Measurements from ENCODE around the gene WDR86.

The WDR86 gene, protein sequence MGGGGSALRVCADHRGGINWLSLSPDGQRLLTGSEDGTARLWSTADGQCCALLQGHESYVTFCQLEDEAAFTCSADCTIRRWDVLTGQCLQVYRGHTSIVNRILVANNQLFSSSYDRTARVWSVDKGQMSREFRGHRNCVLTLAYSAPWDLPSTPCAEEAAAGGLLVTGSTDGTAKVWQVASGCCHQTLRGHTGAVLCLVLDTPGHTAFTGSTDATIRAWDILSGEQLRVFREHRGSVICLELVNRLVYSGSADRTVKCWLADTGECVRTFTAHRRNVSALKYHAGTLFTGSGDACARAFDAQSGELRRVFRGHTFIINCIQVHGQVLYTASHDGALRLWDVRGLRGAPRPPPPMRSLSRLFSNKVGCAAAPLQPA

DNA sequence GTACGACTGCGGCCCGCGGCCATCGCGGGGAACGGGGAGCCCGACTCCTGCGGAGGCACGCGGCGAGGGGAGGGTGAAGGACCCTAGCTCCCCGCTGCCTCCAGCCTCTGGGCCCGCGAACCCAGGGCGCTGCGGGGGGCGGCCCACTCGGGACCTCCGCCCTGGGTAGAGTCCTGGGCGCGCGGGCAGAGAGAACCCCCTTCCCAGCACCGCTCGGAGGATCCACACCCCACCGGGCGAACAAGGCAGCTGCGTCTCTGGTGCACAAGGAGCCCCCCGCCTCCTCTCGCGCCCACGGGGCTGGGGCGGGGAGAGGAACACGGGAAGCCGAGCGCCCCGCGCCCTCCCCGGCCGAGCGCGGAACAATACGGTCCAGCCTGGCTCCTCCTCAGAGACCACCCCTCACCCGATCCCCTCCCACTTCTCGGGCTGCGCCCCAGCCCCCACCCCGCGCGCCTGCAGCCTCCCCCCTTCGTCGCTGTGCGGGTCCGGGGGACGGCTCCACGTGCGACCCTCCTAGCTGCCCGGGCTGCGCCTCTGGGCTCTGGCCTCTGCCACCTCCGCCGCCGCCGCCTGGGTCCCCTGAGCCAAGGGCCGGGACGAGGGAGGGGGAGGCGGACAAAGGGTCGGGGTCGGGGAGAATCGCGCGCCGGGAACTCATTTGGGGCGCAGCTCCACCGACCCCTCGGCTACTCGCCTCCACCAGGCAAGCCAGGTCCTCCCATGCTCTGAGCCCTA, at the start of gene WDR86:
Gene WDR86, minus strand, starts transcription at position 372 of the 738 bp plus-strand sequence. CDS start 449 bp downstream, outside the sequence.
- DNase-seq (ENCODE audit: low spot score) = no peak

DNA sequence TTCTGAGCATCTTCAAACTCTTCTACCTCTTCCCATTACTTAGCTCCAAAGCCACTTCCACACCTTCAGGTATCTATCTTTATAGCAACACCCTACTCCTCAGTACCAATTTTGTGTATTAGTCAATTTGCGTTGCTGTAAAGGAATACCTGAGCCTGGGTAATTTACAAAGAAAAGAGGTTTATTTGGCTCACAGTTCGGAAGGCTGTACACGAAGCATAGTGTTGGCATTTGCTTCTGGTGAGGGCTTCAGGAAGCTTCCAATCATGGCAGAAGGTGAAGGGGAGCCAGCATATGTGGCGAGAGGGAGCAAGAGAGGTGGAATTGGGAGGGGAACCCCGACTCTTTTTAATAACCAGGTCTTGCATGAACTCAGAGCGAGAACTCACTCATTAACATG, 47.7 kb upstream of the WDR86 start:
- no peak for DNase-seq (ENCODE audit: low spot score)

GRCh38 chr7:151456782-151457181, 46.9 kb upstream of the WDR86 start:
- no peak for DNase-seq (ENCODE audit: low spot score)

DNA sequence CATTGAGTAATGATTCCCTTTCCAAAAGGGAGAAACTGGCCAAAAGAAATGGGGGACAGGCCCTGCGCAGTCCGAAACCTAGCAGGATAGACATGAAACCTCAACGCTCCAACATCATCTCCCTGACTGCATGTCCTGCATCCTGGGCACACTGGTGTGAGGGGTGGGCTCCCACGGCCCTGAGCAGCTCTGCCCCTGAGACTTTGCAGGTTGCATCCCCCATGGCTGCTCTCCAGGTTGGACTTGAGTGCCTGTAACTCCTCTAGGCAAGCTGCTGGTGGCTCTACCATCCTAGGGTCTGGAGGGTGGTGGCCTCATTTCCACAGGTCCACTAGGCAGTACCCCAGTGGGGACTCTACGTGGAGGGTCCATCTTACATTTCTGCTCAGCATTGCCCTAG, 46.4 kb upstream of the WDR86 start:
- no peak for DNase-seq (ENCODE audit: low spot score)

DNA sequence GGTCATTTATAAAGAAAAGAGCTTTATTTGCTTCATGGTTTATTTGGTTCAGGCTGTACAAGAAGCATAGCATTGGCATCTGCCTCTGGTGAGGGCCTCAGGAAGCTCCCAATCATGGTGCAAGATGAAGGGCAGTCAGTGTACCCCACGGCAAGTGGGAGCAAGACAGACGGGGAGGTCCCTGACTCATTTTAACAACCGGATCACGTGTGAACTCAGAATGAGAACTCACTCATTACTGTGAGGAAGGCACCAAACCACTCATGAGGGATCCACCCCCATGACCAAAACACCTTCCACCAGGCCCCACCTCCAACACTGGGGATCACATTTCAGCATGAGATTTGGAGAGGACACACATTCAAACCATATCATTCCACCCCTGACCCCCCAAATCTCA, 45.9 kb upstream of the WDR86 start:
- DNase-seq (ENCODE audit: low spot score) = no peak

GRCh38 chr7:151454932-151455530, 45.2 kb upstream of the WDR86 start:
- DNase-seq (ENCODE audit: low spot score) = no peak

GRCh38 chr7:151454305-151454704, 44.5 kb upstream of the WDR86 start:
- DNase-seq (ENCODE audit: low spot score) = peak; percentile 33

DNA sequence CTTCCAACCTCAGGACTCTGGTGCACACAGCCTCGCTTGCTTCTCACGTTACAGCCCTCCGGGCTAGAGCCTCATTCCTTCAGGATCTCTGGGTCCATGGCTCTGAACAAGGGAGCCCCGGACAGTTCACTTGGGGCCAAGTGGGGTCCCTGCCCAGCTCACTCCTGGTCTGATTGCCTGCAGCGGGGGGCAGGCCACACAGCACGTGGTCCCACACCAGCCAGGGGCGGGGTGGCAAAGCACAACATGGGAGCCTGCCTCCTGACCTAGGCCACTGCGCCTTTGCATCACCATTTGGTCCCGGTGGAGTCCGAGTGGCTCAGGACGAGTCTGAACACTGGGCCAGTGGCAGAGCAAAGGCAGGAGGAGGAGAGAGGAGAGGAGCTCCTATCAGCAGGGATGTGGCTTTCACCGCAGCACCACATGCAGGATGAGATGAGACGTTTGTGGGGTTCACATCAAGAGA, 43.5 kb upstream of the WDR86 start:
- DNase-seq (ENCODE audit: low spot score) = peak; percentile 56

GRCh38 chr7:151452680-151453325, 43.0 kb upstream of the WDR86 start:
- peak; percentile 46 for DNase-seq (ENCODE audit: low spot score)

DNA sequence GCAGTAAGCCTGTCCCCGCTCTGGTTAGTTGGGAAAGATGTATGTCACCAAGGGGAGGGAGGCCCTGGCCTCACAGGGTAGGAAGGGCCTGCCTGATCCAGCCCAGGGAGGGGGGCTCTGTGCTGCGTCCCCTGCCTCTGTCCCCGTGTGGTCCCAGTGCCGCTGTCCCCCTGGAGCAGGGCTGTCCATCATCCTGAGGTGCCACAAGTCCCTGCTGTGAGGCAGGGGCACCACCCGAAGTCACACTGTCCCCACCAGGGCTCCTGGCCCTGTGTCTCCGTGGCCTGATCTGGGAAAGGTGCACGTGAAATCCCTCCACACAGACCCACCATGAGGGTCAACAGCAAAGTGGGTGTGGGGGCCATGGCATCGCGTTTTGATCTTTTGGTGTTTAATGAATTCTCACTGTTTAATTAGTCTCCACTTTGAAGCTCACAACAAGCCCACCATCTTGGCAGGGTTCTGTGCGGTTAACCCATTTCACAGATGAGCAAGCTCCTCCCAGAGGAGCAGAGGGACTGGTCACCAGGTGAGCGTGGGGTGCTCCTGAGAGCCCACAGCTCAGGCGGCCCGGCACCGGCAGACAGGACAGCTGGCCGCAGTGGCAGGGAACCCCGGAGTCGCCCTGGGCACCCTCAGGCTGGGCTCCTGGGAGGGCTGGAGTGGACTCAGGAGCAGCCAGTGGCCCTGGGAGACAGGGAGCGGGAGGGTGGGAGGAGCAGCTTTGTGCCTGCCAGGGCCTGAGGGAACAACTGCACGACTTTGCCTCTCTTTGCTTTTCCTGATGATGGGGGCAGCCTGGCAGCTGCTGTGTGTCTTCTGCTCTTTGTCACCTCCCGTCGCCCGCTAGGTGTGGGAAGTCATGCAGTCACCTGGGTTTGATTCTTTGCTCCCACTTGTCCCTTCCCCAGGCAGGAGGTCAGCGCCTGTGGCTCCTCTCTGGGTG, 42.1 kb upstream of the WDR86 start:
- peak; percentile 61 for DNase-seq (ENCODE audit: low spot score)

DNA sequence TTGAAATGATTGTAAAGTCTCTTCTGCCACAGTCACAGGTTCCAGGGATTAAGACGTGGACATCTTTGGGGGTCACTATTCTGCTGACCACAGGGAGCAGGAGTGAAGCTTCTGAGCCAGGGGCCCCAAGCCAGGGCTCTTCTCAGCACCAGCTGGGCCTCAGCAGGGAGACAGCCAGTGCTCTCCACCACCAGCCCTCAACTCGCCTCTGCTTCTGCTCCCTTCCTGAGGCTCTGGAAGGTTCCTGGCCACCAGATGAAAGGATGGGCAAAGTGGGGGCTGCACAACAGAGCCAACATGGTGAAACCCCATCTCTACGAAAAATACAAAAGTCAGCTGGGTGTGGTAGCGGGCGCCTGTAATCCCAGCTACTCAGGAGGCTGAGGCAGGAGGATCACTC, 41.3 kb upstream of the WDR86 start:
- DNase-seq (ENCODE audit: low spot score) = no peak

GRCh38 chr7:151449990-151450389, 40.2 kb upstream of the WDR86 start:
- DNase-seq (ENCODE audit: low spot score) = no peak

GRCh38 chr7:151448261-151449252, 38.7 kb upstream of the WDR86 start:
- peak; percentile 86 for DNase-seq (ENCODE audit: low spot score)

DNA sequence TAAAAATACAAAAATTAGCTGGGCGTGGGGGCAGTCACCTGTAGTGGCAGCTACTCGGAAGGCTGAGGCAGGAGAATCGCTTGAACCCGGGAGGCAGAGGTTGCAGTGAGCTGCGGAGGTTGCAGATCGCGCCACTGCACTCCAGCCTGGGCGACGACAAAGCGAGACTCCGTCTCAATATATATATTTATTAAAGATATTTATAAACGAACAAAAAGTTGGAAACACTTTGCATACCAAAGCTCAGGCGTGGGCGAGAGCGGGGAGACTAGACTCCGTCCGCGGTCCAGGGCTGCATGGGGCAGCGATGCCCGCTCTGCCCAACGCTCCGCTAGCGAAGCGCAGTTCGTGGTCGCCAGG, 38.0 kb upstream of the WDR86 start:
- no peak for DNase-seq (ENCODE audit: low spot score)

DNA sequence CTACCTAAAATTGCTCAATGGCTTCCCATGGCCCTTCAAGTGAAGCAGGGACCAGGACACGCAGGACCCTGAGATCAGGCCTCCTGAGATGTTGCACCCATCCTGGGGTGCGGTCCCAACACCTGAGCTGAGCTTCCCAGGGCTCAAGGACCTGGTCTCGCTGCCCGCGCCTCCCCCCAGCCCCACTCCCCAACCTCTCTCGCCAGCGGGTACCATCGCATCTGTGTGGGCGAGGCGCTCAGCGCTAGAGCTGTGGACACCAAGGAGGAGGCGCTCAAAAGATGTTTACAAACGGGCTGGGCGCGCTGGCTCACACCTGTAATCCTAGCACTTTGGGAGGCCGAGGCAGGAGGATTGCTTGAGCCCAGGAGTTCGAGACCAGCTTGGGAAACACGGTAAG, 37.5 kb upstream of the WDR86 start:
- DNase-seq (ENCODE audit: low spot score) = no peak

- DNase-seq (ENCODE audit: low spot score) = no peak
These were observed 36.6 kb upstream of the WDR86 start for GRCh38 chr7:151446412-151446811.

DNA sequence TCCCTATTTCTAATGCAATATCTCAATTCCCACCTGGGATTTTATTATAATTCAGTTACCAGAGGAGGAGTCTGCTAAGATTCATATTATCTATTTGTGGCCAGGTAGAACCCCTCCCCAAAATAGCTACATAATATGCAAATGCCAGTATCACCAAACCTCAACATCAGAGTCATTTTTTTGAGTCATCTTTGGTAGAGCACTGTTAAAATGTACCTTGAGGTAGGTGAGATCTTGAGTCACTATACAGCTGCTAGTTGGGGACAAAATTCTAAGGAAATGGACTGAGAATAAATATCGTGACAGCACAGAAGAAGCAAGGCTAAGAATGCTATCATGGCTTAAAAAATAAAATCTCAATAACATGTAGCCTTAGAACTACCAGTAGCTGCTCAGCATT, 34.8 kb upstream of the WDR86 start:
- DNase-seq (ENCODE audit: low spot score) = no peak

GRCh38 chr7:151442776-151443496, 33.1 kb upstream of the WDR86 start:
- no peak for DNase-seq (ENCODE audit: low spot score)

DNA sequence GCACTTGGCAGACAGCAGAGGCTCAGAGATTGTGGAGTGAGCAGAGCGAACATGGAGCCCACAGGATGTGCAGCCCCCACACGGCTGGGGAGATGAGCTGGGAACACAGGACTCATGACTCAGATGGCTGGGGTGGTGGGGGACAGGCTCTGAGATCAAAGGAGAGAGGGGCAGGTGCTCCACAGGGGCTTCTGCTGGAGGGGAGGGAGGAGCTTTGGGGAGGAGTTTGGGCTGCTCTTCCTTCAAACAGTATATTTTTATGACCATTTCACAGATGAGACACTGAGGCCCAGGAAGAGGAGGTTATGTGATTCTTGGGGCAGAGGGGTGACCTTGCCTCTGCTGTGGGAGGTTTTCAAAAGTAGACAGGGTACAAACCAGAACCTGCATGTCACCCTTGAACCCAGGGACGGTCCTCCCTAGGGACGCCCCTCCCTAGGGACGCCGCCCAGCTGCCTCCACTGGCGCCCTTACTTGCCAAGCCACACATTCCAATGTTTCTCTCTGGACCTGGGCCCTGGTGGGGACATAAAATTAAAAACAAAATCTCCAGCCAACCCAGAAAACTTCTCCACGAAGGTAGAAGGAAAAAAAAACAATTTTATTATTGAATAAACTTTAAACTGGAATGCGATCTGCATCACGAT, 31.1 kb upstream of the WDR86 start:
- DNase-seq (ENCODE audit: low spot score) = no peak

Data from left forelimb (tissue), 1 donor.